GM21576 (cell line): ENCODE data around the gene METTL17.
"Not testable (repeated sequence)": the region's sequence is repeated elsewhere in the genome, so short reads cannot be mapped to it uniquely, and the experiment has no call there.

ENCODE experiments used
- ATAC-seq: cut with Tn5 transposase; IDR thresholded peaks from one replicate; pipeline ENCODE4 v1.9.1; 2021; ENCODE audit warnings: mild to moderate bottlenecking, moderate library complexity; ENCODE audit not compliant: unreplicated experiment

Gene METTL17

GRCh38 chr14:20989787-20990600 is at the start of gene METTL17:
Gene METTL17 (plus strand): TSS chr14:20989980. CDS start chr14:20990003, 23 bp downstream.
- peak; percentile 92 for ATAC-seq

GRCh38 chr14:20945146-20945545 is 44.6 kb upstream of the METTL17 start:
- ATAC-seq, result not testable (repeated sequence)

- not testable (repeated sequence) for ATAC-seq
Observed at GRCh38 chr14:20946707-20947106, 43.1 kb upstream of the METTL17 start.

- ATAC-seq, result not testable (repeated sequence)
Observed at GRCh38 chr14:20954736-20955537, 34.8 kb upstream of the METTL17 start, which contains the start of gene RNASE2. Gene RNASE2 (plus strand): TSS chr14:20955487. CDS start chr14:20955772, 285 bp downstream.

- not testable (repeated sequence) for ATAC-seq
Observed at GRCh38 chr14:20955538-20955873, 34.3 kb upstream of the METTL17 start.

- ATAC-seq, result no peak
Observed at GRCh38 chr14:20956376-20956976, 33.3 kb upstream of the METTL17 start.

- not testable (repeated sequence) for ATAC-seq
Observed at GRCh38 chr14:20958946-20959345, 30.8 kb upstream of the METTL17 start.

- no peak for ATAC-seq
Observed at GRCh38 chr14:20969336-20969735, 20.4 kb upstream of the METTL17 start.

GRCh38 chr14:20970647-20970982 is 19.2 kb upstream of the METTL17 start:
- no peak for ATAC-seq

GRCh38 chr14:20970983-20971704 is 18.6 kb upstream of the METTL17 start:
- peak; percentile 91 for ATAC-seq

- ATAC-seq, result peak; percentile 19
Observed at GRCh38 chr14:20971705-20972021, 18.1 kb upstream of the METTL17 start.

- no peak for ATAC-seq
Observed at GRCh38 chr14:20973501-20973900, 16.3 kb upstream of the METTL17 start.

- ATAC-seq, result no peak
Observed at GRCh38 chr14:20976291-20976690, 13.5 kb upstream of the METTL17 start.

- no peak for ATAC-seq
Observed at GRCh38 chr14:20978687-20979086, 11.1 kb upstream of the METTL17 start.

GRCh38 chr14:20980906-20981305 is 8.9 kb upstream of the METTL17 start:
- no peak for ATAC-seq

- ATAC-seq, result no peak
Observed at GRCh38 chr14:20982646-20983369, 7.0 kb upstream of the METTL17 start.

GRCh38 chr14:20985650-20986049 is 4.1 kb upstream of the METTL17 start:
- not testable (repeated sequence) for ATAC-seq

- ATAC-seq, result no peak
Observed at GRCh38 chr14:20986811-20987210, 3.0 kb upstream of the METTL17 start.

GRCh38 chr14:20988717-20989470 is 886 bp upstream of the METTL17 start:
- no peak for ATAC-seq

GRCh38 chr14:20989471-20989786 is 351 bp upstream of the METTL17 start:
- ATAC-seq, result no peak
